Right lobe of liver (tissue), 6 donors: ENCODE measurements around the gene HGS. TPM values are rescaled to one million over a fixed set of nuclear protein-coding genes. Genes with fewer than 3 reads are reported as not detected.

Experiments used
- ATAC-seq, 4 donors: fragments of 200-7000 bp; cut with Tn5 transposase; one replicate each; pipeline ENCODE4 v1.9.1; 2020; ENCODE audit warnings: mild to moderate bottlenecking in 4 of 4, moderate library complexity in 4 of 4
- DNase-seq, 3 donors: peaks; one replicate each; pipeline ENCODE4 v3.0.0-alpha.2; 2020
- H3K27ac ChIP-seq, 3 donors: fragments of 200-600 bp; one replicate each; pipeline ENCODE4 v1.8.0; 2022
- H3K27me3 ChIP-seq, 2 donors: fragments of 200-600 bp; one replicate each; pipeline ENCODE4 v1.8.0; 2022
- H3K36me3 ChIP-seq, 4 donors: fragments of 200-600 bp; sonication (generic) in 1 of 4; one replicate each; pipeline versions ENCODE4 v1.5.1 to v1.8.0; 2017 to 2022; ENCODE audit warnings: control low read depth in 1 of 4
- H3K4me1 ChIP-seq, 4 donors: fragments of 200-600 bp; sonication (generic) in 1 of 4; one replicate each; pipeline versions ENCODE4 v1.5.1 to v1.8.0; 2017 to 2022; ENCODE audit warnings: control low read depth in 1 of 4
- H3K4me3 ChIP-seq, 3 donors: fragments of 200-600 bp; one replicate each; pipeline ENCODE4 v1.8.0; 2022
- H3K9me3 ChIP-seq, 4 donors: fragments of 200-600 bp; sonication (generic) in 1 of 4; one replicate each; pipeline versions ENCODE4 v1.5.1 to v1.8.0; 2017 to 2022; ENCODE audit warnings: control low read depth in 1 of 4
- POLR2A ChIP-seq: fragments of 450-650 bp; IDR thresholded peaks from one replicate; pipeline ENCODE4 v1.6.1; 2017; ENCODE audit warnings: antibody characterized with exemption, mild to moderate bottlenecking
- WGBS: methylation state at CpG from one replicate; pipeline ENCODE4 v1.1.6; 2018; ENCODE audit warnings: low coverage, low lambda C conversion rate; ENCODE audit not compliant: insufficient coverage; ENCODE audit errors: missing lambda C conversion rate; 5-methylcytosine and 5-hydroxymethylcytosine counted together
- intact Hi-C, 2 donors: fragments of 100-400 bp; cut with DNase I; formaldehyde crosslinking; loops; one replicate each; pipeline versions ENCODE4 v1.11.2 to v1.14.1; 2022
- total RNA-seq, 6 experiments: library from RNA; depleted of rRNA in 2 of 6; stranded (reverse); fragments of >200 nt in 2 of 6; fragmentation: NEBNext Ultra II Directional in 3 of 6; extraction: Animal tissue kit (Norgen Biotek cat#: 25700) in 3 of 6; gene quantifications; one replicate each; pipeline versions ENCODE4 v1.1.0 to v1.2.4, GENCODE V29; 2016 to 2023
- TF ChIP-seq, protein P1 (sequence below), 4 donors: fragments of 200-600 bp in 3 of 4; fragments of 450-650 bp in 1 of 4; IDR thresholded peaks; one replicate each; pipeline versions ENCODE4 v1.5.1 to v1.8.0; 2016 to 2022; ENCODE audit warnings: antibody characterized with exemption in 4 of 4, mild to moderate bottlenecking in 2 of 4
- donor health status: DM: no; HTN: yes; CAD: no.
- donor health status: DM: no; HTN: no; CAD: no.
- donor health status: DM: no; HTN: no; CAD: no.
- donor health status: DM: no; HTN: yes; CAD: no.
- donor health status: DM: no; HTN: yes; CAD: no.

The HGS gene
- total RNA-seq, 6 experiments from 2014 or later, result 30.6 to 46.3 (median 37.3) TPM

DNA sequence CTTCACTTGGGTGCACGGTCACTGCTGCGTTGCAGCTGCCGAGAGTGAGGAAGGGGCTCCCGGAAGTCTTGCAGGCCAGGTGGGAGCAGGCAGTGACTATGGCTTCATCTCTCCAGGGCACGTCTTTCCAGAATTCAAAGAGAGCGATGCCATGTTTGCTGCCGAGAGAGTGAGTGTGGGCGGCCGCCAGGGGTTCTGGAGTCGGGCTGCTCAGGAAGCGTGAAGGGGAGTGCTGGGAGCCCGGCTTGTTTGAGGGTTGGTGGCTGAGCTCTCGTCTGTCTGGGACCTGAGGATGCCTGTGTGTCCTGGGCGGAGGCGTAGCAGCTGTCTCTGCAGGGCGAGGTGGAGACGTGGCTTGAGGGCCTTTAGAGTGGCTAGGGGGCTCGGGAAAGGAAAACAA is 6.3 kb downstream of the HGS start:
- DNase-seq (no peak), ATAC-seq (no peak)
- H3K27me3 ChIP-seq, result no peaks in the 10 kb centered on the region
- no peak for TF ChIP-seq POLR2A
- TF ChIP-seq, protein P1, sequence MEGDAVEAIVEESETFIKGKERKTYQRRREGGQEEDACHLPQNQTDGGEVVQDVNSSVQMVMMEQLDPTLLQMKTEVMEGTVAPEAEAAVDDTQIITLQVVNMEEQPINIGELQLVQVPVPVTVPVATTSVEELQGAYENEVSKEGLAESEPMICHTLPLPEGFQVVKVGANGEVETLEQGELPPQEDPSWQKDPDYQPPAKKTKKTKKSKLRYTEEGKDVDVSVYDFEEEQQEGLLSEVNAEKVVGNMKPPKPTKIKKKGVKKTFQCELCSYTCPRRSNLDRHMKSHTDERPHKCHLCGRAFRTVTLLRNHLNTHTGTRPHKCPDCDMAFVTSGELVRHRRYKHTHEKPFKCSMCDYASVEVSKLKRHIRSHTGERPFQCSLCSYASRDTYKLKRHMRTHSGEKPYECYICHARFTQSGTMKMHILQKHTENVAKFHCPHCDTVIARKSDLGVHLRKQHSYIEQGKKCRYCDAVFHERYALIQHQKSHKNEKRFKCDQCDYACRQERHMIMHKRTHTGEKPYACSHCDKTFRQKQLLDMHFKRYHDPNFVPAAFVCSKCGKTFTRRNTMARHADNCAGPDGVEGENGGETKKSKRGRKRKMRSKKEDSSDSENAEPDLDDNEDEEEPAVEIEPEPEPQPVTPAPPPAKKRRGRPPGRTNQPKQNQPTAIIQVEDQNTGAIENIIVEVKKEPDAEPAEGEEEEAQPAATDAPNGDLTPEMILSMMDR (IDR thresholded peaks at IDR 0.05), result no peak
- no peak overlapping the region for H3K4me3 ChIP-seq
- peaks cover 0 to 70% (median 19%) of the 10 kb centered on the region in 4 donors for H3K36me3 ChIP-seq
- peaks cover 0 to 6% (median 3%) of the 10 kb centered on the region in 4 donors for H3K4me1 ChIP-seq
- no peak overlapping the region for H3K27ac ChIP-seq
- WGBS, result 93% methylated on average over 5 of the region's 18 CpGs
- intact Hi-C loops, result no loop called here
- H3K9me3 ChIP-seq, result no peaks in the 10 kb centered on the region

DNA sequence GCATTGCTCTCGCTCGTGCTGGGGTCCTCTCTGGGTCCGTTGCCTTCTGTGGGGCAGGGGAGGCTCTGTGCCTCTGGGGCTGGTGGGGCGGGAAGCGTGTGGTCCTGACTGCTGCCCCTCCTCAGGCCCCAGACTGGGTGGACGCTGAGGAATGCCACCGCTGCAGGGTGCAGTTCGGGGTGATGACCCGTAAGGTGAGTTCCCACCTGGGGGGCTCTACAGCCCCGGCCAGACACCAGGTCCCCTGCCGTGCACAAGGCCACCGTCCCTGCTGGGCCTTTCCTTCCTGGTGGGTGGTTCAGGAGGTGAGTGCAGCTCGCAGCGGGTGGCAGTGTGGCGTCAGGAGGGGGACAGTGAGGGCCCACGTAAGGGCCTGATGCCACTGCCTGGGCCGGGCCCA is 6.7 kb downstream of the HGS start:
- peaks cover 0 to 1% (median under 1%) of the 10 kb centered on the region in 4 donors for H3K4me1 ChIP-seq
- WGBS, result no CpG with 5 or more reads among the region's 17 CpGs
- TF ChIP-seq POLR2A, result no peak
- TF ChIP-seq, protein P1 (IDR thresholded peaks at IDR 0.05), result no peak
- H3K27ac ChIP-seq, result no peak overlapping the region
- intact Hi-C loops, result no loop called here
- no peak overlapping the region for H3K4me3 ChIP-seq
- peaks cover 0 to 74% (median 21%) of the 10 kb centered on the region in 4 donors for H3K36me3 ChIP-seq
- no peaks in the 10 kb centered on the region for H3K27me3 ChIP-seq
- H3K9me3 ChIP-seq, result no peaks in the 10 kb centered on the region
- DNase-seq (no peak), ATAC-seq (no peak)

GRCh38 chr17:81691196-81691595 is 7.4 kb downstream of the HGS start:
- no peak overlapping the region for H3K4me3 ChIP-seq
- no peak for DNase-seq
- no peaks in the 10 kb centered on the region for H3K27me3 ChIP-seq
- WGBS, result 87% methylated on average over 5 of the region's 18 CpGs
- no peaks in the 10 kb centered on the region for H3K9me3 ChIP-seq
- no peak for TF ChIP-seq POLR2A
- TF ChIP-seq, protein P1 (IDR thresholded peaks at IDR 0.05), result no peak
- intact Hi-C loops, result no loop called here
- H3K27ac ChIP-seq, result no peak overlapping the region
- H3K4me1 ChIP-seq, result no peaks in the 10 kb centered on the region
- ATAC-seq, result no peak
- H3K36me3 ChIP-seq, result peaks cover 0 to 77% (median 20%) of the 10 kb centered on the region in 4 donors

DNA sequence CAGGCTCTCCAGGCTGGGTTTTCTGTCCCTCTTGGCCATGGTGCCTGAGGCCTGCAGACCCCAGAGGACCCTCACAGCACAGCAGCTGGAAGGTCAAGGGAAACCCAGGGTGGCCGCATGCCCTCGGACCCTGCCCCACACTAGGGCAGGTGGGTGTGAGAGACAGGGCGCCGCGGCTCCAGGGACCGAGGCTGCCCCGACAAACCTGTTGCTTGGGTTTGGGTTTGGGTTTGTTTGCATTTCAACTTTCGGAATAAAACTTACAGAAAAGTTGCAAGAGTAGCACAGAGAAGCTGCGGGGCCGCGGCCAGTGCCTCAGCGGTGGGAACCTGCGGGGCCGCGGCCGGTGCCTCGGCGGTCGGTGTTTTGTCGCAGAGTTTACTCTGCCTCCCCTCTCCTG is 7.8 kb downstream of the HGS start:
- no peak for ATAC-seq
- Histone ChIP-seq H3K27me3 (no peaks in the 10 kb centered on the region), H3K36me3 (peaks cover 0 to 77% (median 19%) of the 10 kb centered on the region in 4 donors), H3K4me1 (no peaks in the 10 kb centered on the region), H3K4me3 (no peak overlapping the region), H3K27ac (no peak overlapping the region), H3K9me3 (no peaks in the 10 kb centered on the region)
- no peak for TF ChIP-seq POLR2A
- TF ChIP-seq, protein P1 (IDR thresholded peaks at IDR 0.05), result no peak
- 97% methylated on average over 12 of the region's 20 CpGs for WGBS
- DNase-seq, result no peak
- intact Hi-C loops, result no loop called here
